Measurements from ENCODE around the gene TARS2. TPM values are rescaled to one million over a fixed set of nuclear protein-coding genes. Genes with fewer than 3 reads are reported as not detected.

Gene TARS2
- total RNA-seq, 1 donor from 2014 or later, result 17.8 TPM

DNA sequence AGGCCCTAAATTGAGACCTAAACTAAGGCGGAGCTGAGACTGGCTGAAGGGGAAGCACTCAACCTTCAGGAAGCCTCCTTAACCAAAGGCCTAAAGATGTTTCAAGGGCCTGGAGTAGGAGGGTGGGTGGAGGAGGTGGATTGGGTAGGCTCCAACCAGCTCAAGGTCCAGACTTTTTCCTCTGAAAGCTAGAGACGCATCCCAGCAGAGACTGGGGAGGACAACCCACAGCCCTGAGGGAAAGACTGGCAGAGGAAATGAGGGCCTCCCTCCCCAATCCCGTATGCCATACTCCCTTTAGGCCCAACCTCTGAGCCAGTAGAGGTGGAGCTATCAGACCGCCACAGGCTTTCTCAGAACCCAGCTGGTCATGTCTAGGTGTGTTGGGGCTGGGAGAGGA lies 21.8 kb downstream of the TARS2 start:
- DNase-seq (ENCODE audit: low spot score), result no peak

DNA sequence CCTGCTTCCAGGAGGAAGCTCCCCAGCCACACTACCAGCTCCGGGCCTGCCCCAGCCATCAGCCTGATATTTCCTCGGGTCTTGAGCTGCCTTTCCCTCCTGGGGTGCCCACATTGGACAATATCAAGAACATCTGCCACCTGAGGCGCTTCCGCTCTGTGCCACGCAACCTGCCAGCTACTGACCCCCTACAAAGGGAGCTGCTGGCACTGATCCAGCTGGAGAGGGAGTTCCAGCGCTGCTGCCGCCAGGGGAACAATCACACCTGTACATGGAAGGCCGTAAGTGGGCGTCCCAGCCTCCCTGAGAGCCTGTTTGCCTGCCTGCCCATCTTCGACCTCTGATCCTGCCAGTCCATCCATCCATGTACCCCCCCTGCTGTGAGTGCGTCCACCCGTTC lies 24.3 kb downstream of the TARS2 start:
- DNase-seq (ENCODE audit: low spot score), result no peak

DNA sequence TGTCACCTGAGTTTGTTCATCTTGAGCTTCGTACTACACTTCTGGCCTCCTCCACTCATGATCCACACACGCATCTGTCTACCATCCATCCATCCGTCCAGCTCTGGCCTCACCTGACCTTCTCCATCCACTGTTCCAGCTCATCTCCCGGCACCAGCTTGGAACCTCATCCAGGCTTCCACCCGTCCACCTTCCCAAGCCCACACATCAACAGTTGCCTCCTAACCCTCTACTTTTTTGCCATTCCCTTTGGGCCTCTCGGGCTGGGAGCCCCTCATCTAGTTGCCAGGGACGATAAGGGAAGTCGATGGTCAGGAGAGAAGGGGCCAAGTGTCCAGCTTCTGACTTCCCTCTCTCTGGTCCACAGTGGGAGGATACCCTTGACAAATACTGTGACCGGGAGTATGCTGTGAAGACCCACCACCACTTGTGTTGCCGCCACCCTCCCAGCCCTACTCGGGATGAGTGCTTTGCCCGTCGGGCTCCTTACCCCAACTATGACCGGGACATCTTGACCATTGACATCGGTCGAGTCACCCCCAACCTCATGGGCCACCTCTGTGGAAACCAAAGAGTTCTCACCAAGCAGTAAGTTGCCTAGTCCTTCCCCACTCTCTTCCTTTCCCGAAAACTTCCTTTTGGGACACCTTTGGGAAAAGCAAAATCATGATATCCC lies 24.9 kb downstream of the TARS2 start:
- DNase-seq (ENCODE audit: low spot score), result no peak

DNA sequence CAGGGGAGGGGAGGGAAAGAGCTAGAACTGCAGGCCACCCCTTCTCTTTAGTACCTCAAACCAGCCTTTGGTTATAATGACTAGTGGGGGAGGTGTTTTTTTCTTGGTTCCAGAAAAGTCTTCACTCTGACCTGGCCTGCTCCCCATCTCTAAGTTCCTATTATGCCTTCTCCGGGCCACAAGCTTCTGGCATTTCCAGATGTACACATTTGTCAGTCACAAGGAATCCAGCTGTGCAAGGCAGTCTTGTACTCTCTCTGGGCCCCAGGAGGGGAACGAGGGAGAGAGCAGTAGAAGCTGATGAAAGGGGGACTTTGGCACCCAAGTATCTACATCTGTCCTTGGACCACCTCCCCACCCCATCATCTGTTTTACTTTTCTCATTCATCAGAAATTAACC lies 25.6 kb downstream of the TARS2 start:
- DNase-seq (ENCODE audit: low spot score), result peak; percentile 46

DNA sequence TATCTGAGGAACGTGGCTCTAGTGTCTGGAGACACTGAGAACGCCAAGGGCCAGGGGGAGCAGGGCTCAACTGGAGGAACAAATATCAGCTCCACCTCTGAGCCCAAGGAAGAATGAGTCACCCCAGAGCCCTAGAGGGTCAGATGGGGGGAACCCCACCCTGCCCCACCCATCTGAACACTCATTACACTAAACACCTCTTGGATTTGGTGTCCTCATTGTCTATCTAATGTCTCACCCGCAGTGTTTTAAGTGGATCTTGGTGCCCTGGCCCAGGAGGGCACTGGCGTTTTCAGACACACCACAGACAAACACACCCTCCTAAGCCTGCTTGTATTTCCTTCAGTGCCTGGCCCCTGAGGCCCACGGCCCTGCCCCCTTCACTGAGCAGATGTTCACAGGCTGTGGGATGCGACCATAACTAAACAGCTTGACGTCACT lies 26.2 kb downstream of the TARS2 start:
- DNase-seq (ENCODE audit: low spot score), result peak; percentile 48

DNA sequence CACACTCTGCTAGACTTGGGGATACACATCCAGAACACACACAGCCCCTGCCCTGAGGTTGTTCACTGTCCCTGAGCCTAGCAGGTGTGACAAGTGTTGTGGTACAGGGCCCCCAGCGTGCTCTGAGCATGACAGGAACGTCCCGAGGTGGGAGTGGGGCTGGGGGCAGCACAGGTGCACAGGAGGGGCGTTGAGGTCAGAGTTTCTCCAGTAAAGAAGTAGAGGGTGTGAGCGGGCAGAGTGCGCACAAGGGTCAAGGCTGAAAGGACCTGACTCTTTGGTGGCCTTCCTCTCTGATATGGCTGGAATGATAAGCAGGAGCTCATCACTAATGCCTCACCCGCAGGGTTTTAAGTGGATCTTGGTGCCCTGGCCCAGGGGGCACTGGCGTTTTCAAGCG lies 27.0 kb downstream of the TARS2 start:
- DNase-seq (ENCODE audit: low spot score), result no peak

DNA sequence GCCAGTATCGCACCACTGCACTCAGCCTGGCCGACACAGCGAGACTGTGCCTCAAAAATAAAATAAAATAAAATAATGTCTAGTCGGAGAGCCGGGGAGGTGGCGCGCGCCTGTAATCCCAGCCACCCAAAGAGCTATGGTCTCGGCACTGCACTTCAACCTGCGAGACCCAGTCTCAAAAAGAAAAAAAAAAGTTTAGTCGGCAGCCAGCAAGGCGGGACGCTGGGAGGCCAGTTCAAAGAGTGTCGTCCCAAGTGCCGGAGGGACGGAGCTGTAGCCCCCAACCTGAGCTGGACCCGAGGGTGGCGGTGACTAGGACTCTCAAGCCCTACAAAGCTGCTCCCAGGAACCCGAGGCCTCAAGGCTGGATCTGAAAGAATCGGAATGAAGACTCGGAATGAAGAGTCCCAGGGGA lies 27.7 kb downstream of the TARS2 start:
- no peak for DNase-seq (ENCODE audit: low spot score)

DNA sequence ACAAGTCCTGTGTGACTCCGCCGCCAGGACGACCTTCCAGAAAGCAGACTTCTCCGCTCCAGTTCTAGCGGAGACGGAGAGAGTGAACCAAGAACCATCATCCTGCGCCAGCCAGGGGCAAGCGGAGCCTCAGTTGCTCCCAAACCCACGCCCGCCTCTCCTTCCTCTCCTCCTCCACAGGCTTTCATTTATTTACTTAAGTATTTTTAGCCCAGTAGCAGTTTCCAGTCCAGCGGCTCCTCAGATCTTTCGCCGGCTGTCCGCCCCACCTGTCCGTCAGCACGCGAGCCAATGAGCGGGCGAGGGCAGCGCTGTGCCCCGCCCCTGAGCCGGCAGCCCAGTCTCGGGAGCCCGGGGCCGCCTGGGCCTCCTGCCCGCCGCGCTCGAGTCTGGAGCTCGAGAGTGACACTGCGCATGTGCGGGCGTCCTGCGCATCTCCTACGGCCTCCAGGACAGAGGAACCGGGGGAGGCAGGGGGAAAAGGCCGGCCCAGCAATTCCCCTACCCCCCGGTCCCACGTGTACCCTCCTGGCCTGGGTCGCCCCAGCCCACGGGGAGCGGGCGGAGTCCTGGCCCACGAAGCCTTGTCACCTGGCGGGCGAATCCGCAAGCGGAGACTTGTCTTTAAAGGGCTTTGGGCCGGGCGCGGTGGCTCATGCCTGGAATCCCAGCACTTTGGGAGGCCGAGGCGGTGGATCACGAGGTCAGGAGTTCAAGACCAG lies 28.3 kb downstream of the TARS2 start, which contains the start of gene FALEC:
FALEC (plus strand) TSS at position 425 of the 722 bp plus-strand sequence.
- DNase-seq (ENCODE audit: low spot score), result peak; percentile 99

DNA sequence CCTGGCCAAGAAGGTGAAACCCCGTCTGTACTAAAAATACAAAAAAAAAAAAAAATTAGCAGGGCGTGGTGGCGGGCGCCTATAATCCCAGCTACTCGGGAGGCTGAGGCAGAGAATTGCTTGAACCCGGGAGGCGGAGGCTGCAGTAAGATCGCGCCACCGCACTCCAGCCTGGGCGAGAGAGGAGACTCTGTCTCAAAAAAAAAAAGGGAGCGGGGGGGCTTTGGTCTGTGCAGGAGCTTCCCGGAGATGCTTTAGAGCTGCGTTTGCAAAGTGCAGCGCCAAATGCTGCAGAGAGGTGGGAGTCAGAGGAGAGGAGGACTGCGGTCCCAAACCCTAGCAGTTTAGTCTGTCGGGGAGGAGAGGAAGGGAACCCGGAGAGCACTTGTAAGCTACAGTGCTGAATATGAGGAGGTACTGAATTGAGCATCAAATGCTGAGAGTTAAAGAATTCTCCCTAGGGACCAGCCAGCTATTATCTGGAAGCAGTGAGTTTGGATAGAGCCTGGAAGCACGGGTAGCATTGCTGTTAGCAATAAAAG lies 28.9 kb downstream of the TARS2 start:
- DNase-seq (ENCODE audit: low spot score), result peak; percentile 22

DNA sequence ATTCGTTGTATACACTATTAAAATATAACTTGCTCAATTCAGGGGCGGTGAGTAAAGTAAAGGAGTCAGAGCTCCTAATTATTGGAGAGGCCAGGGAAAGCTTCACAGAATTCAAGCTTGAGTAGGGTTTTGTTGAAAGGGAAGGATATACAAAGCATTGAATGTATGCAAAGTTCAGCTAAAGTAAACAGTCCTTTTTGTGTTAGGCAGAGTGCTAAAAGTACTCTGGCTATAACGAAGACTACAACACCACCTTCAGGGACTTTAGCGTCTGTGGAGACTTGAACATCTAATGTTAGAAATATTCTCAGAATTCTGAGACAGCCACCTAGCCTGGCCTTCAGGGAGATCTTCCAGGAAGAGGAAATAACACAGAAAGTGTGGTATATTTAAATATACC lies 29.4 kb downstream of the TARS2 start:
- DNase-seq (ENCODE audit: low spot score), result no peak

DNA sequence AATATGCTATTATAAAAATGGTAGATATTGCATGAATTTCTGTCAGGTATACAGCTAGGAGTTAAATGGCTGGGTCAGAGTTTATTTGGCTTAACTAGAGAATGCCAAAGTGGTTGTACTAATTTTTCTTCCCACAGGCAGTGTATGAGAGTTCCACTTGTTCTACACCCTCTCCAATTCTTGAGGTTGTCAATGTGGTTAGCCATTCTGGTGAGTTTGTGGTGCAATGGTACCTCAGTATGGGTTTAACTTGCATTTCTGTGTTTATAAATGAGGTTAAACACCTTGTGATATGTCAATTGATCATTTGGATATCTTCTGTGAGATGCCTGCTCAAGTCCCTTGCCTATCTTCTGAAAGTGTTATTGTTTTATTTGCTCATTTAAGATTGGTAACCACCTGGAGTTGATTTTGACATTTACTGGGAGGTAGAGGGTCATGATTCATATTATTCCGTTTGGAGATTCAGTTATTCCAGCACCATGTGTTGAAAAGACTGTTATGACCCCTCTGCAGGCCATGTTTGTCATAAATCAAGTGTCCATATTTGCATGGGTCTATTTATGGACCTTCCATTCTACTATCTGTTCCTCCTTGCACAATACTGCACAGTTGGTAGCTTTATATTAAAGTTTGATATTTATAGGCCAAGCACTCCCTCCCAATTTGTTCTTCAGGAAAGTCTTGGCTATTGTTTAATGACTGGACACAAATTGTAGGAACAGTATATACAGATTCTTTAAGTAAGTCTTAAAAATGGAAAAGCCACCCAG lies 34.2 kb downstream of the TARS2 start:
- no peak for DNase-seq (ENCODE audit: low spot score)

DNA sequence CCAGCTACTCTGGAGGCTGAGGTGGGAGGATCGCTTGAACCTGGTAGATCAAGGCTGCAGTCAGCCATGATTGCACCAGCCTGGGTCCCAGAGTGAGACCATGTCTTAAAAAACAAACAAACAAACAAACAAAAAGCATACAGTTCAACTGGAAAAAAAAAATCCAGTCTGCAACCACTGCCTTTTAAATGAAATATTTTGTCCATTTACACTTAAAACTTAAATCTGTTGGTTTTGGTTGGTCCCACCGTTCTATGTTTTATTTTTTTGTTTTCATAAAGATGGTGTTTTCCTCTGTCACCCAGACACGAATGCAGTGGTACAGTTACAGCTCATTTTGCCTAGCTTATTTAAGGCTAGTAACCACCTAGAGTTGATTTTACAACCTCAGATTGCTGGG lies 38.1 kb downstream of the TARS2 start:
- no peak for DNase-seq (ENCODE audit: low spot score)

DNA sequence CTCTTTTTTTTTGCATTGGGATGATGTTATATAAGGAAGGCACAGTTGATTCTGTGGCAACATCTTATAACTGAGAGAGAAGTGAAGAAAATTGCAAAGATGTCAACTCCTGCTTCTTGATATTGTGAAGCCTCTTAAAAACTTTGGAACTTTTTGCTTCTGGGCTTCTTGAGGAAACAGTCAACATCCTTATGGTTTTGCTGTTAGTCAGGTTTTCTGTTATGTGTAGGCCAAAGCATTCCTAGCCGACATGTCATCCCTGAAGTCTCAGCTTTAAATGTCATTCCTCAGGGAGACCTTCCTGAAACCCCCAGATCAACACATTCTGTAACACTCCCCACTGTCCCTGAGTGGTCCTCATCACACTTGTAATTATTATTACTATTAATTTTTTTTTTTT lies 41.0 kb downstream of the TARS2 start:
- DNase-seq (ENCODE audit: low spot score), result no peak

DNA sequence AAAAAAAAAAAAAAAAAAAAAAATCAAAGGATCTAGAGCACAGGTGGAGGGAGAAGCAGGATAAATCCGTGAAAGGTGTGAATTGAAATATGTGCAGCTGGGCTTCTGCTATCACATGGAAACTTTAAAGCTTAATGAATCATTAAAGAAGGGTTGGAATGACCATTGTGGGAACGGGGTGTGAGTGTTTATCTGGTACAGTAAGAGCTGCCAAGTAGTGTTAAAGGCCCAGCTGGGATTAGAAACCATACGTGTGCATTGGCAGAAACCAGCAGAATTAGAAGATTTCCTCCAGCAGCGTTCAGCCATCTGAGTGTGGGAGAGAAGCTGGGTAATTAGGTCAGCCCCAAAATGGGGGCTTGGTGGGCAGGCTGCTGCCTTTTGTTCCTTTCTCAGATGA lies 41.8 kb downstream of the TARS2 start:
- DNase-seq (ENCODE audit: low spot score), result peak; percentile 33

DNA sequence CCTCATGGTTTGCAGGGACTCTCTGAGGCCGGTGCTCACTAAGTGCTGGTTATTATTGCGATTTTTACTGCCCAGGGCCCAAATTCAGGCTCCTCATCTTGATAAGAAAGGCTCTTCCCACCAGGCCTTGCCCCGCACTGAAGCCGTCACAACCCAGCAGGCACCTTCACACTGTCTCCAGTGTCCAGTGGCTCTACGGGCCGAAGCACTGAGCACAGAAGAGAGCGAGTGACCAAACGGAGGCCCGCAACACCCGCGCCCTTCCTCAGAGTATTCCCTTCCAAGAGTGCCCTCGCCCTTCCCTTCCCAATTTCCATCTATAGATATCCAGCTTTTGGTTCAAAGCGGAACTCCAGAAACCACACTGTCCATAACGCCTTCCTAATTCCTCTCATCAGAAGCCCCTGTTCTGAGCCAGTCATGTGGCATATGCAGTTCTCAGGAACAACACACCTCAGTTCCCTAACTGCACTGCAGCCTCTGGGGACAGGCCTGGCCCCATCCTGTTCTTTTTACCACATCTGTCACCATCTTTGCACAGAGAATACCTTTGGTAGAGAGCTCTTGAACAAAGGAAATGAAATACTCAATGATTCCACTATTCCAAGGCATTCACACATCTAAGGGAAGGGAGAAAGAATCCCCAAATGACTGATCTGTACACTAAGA lies 43.4 kb downstream of the TARS2 start:
- no peak for DNase-seq (ENCODE audit: low spot score)

DNA sequence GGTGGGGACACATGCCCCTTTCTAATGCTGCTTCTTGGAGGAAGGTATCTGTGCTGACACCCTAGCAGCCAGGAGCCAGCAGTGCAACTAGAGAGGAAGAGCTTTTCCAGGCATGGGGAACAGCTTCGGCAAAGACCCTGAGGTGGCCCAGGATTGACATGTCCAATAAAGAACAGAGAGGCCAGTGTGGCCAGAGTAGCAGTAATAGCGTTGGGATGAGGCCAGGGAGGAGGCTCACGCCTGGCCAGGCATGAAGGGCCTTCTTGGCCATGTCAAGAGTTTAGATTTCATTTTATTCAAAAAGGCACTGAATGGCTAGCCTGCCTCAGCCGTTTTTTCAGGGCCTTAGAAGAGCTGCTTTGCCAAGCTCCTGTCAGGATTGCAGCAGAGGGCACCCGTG lies 45.6 kb downstream of the TARS2 start:
- no peak for DNase-seq (ENCODE audit: low spot score)

DNA sequence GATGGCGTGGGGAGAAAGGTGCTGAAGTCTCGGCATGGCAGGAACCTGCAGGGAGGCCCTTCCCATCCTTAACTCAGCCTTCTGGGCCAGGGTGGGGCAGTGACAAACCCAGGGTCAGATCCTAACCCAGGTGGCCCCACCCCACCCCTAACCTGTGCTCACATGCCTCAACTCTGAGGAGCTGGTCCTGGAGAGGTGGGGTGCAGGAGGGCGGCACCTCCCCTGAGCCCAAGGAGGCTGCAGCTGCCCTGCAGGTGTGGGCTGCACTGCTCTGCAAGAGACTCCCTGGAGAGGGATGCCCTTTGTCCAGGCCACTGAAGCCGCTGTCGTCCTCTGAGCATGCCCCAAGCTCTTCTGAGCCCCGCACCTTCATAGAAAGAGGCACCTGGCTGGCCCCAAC lies 46.8 kb downstream of the TARS2 start:
- DNase-seq (ENCODE audit: low spot score), result no peak

DNA sequence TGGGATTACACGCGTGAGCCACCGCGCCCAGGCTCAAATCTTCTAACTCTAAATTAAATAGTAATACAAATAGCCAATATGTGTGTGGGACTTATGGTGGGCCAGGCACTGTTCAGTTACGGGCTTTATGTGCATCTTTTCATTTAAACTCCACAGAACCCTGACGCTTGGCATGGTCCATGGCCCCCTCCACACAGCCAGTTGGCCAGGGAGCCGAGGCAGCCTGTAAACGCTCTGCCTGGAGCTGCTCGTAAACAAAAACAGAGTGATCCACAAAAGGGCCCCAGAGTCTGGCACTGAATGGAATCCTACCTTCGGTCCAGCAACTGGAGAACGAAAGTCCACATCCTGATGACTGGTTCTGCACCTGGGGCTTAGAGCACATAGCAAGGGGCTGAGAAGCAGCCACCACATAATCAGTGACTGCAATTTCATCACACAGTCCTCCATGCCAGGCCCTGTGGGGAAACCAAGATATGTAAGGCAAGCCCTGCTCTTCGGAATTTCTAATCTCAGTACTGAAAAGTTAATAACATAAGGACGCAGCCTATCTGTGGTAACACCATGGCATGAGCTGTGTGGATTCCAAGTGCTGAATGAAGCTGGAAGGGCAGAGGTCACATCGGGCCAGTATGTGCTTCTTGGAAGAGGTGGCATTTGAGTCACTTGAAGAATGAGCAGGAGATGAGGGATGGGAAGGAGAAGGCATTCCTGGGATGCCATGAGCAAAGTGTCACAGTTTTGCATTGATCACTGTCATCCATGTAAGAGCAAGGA lies 48.5 kb downstream of the TARS2 start:
- DNase-seq (ENCODE audit: low spot score), result no peak

DNA sequence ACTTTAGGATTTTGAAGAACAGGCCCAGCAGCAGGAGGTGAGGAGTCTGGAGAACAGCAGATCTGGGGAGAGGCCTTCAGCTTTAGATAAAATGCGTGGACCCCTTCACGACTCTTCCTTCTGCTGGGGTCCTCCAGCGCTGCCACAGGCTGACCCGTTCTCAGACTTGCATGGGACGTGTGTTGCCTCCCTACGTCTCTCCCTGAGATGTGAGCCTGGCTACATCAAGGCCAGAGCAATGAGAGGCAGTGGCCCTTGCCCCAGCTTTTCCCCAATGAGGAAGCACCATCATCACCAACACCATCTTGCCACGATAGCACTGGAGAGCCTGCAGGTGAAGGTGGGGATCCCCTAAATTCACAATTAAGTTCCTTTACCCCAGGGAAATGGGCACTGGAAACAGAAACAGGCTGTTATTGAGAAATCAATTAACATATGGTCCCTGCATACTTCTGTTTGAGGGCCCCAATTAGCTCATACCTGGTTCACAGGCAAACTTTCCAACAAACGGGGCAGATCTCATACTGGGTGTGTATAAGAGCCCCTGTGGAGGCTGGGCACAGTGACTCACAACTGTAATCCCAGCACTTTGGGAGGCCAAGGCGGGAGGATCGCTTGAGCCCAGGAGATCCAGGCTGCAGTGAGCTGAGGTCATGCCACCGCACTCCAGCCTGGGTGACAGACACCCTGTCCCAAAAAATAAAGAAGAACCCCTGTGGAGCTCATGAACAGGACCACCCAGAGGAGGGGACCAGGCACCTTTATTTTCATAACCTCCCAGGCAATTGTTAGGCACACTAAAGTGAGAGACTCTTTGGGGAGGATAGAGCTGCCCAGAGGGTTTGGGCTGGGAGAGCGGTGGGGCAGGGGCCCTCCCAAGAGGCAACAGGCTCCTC lies 49.9 kb downstream of the TARS2 start:
- no peak for DNase-seq (ENCODE audit: low spot score)
